Spinal cord (tissue), 10 donors: ENCODE data around the gene OGDH. TPM values are rescaled to one million over a fixed set of nuclear protein-coding genes. Genes with fewer than 3 reads are reported as not detected.

Source experiments
- DNase-seq, 6 donors: peaks; one replicate each; pipeline versions ENCODE4 v3.0.0 to v3.0.0-alpha.2; 2013 to 2015; ENCODE audit warnings: low spot score in 6 of 6, low read depth in 4 of 6
- H3K27ac ChIP-seq: one replicate; pipeline ENCODE4 v1.5.1; 2013; ENCODE audit warnings: low read depth, low read length, control low read depth
- H3K27me3 ChIP-seq: one replicate; pipeline ENCODE4 v1.6.1; 2013; ENCODE audit warnings: low read length; ENCODE audit not compliant: control insufficient read depth, insufficient read depth
- H3K36me3 ChIP-seq: one replicate; pipeline ENCODE4 v1.6.1; 2013; ENCODE audit warnings: low read length; ENCODE audit not compliant: control insufficient read depth, insufficient read depth
- H3K4me1 ChIP-seq: one replicate; pipeline ENCODE4 v1.6.1; 2013; ENCODE audit warnings: low read length; ENCODE audit not compliant: control insufficient read depth, insufficient read depth
- H3K4me3 ChIP-seq: one replicate; pipeline ENCODE4 v1.5.1; 2013; ENCODE audit warnings: low read depth, low read length, control low read depth
- H3K9me3 ChIP-seq: one replicate; pipeline ENCODE4 v1.6.1; 2013; ENCODE audit warnings: low read length; ENCODE audit not compliant: control insufficient read depth, insufficient read depth
- WGBS: methylation state at CpG from one replicate; pipeline ENCODE4 v1.1.5; 2013; ENCODE audit warnings: missing lambda C conversion rate; ENCODE audit not compliant: insufficient coverage; 5-methylcytosine and 5-hydroxymethylcytosine counted together
- polyA plus RNA-seq, 2 donors: library from polyadenylated mRNA; unstranded; fragments of 120-200 nt; gene quantifications; one replicate each; pipeline ENCODE4 v1.2.1, GENCODE V29; 2013; ENCODE audit not compliant: insufficient read length in 2 of 2
- total RNA-seq, 2 donors: library from RNA; depleted of rRNA in 1 of 2; stranded (reverse); fragments of 120-200 nt in 1 of 2; fragments of >200 nt in 1 of 2; gene quantifications; one replicate each; pipeline versions ENCODE4 v1.2.3 to v1.2.4, GENCODE V29; 2013 to 2014
- donor health status: healthy.

Gene OGDH
- total and polyA plus RNA-seq, 4 donors: 63.8 to 78.6 (median 69.3) TPM

- Histone ChIP-seq H3K27ac (no peak overlapping the region), H3K4me3 (no peak overlapping the region), H3K9me3 (no peaks in the 10 kb centered on the region), H3K27me3 (no peaks in the 10 kb centered on the region), H3K4me1 (no peaks in the 10 kb centered on the region), H3K36me3 (no peaks in the 10 kb centered on the region)
- WGBS: 91% methylated on average over 12 of the region's 23 CpGs
- DNase-seq: no peak
Observed at GRCh38 chr7:44738876-44739665, 132.6 kb downstream of the OGDH start.

- Histone ChIP-seq H3K9me3 (no peaks in the 10 kb centered on the region), H3K36me3 (no peaks in the 10 kb centered on the region), H3K4me3 (no peak overlapping the region), H3K27me3 (no peaks in the 10 kb centered on the region), H3K27ac (no peak overlapping the region), H3K4me1 (no peaks in the 10 kb centered on the region)
- 94% methylated on average over 2 of the region's 2 CpGs for WGBS
- no peak for DNase-seq
Observed at GRCh38 chr7:44740055-44740454, 133.6 kb downstream of the OGDH start.

- Histone ChIP-seq H3K36me3 (no peaks in the 10 kb centered on the region), H3K9me3 (no peaks in the 10 kb centered on the region), H3K4me3 (no peak overlapping the region), H3K4me1 (peaks cover 4% of the 10 kb centered on the region), H3K27ac (no peak overlapping the region), H3K27me3 (no peaks in the 10 kb centered on the region)
- WGBS: no CpG with 5 or more reads among the region's 1 CpG
- no peak for DNase-seq
Observed at GRCh38 chr7:44743750-44744149, 137.3 kb downstream of the OGDH start.

GRCh38 chr7:44748045-44748947 lies 141.9 kb downstream of the OGDH start, which contains the start of gene ZMIZ2:
Gene ZMIZ2, plus strand, starts transcription at chr7:44748847. Its CDS starts 7,403 bp downstream, at chr7:44756250.
- peak within 1 kb of the TSS; percentile 94 for H3K27ac ChIP-seq
- no peaks in the 10 kb centered on the region for H3K27me3 ChIP-seq
- DNase-seq: peak; percentile 69 to 97 (median 84)
- no peaks in the 10 kb centered on the region for H3K9me3 ChIP-seq
- peaks cover 24% of the 10 kb centered on the region for H3K4me1 ChIP-seq
- 0% methylated on average over 87 of the region's 92 CpGs for WGBS
- H3K36me3 ChIP-seq: peaks cover 14% of the 10 kb centered on the region
- peak within 1 kb of the TSS; percentile 83 for H3K4me3 ChIP-seq

- H3K36me3 ChIP-seq: peaks cover 17% of the 10 kb centered on the region
- WGBS: under 1% methylated on average over 60 of the region's 60 CpGs
Observed at GRCh38 chr7:44748948-44749731, 142.7 kb downstream of the OGDH start.

GRCh38 chr7:44749992-44750391 lies 143.6 kb downstream of the OGDH start:
- 100% methylated on average over 1 of the region's 2 CpGs for WGBS
- peaks cover 29% of the 10 kb centered on the region for H3K4me1 ChIP-seq
- no peaks in the 10 kb centered on the region for H3K9me3 ChIP-seq
- no peak for DNase-seq
- H3K36me3 ChIP-seq: peaks cover 18% of the 10 kb centered on the region
- H3K27me3 ChIP-seq: no peaks in the 10 kb centered on the region
- H3K4me3 ChIP-seq: no peak overlapping the region
- H3K27ac ChIP-seq: no peak overlapping the region

More at GRCh38 chr7:44748948-44749731, 142.7 kb downstream of the OGDH start:
- Histone ChIP-seq H3K9me3 (no peaks in the 10 kb centered on the region), H3K27me3 (no peaks in the 10 kb centered on the region), H3K4me3 (peak overlapping the region; percentile 83), H3K27ac (no peak overlapping the region), H3K4me1 (peaks cover 26% of the 10 kb centered on the region)
- DNase-seq: peak in 2 of 6 donors; percentile 30 to 41

GRCh38 chr7:44750424-44750823 lies 144.0 kb downstream of the OGDH start:
- Histone ChIP-seq H3K36me3 (peaks cover 21% of the 10 kb centered on the region), H3K9me3 (no peaks in the 10 kb centered on the region), H3K27me3 (no peaks in the 10 kb centered on the region), H3K27ac (no peak overlapping the region), H3K4me1 (peaks cover 34% of the 10 kb centered on the region), H3K4me3 (no peak overlapping the region)
- WGBS: 100% methylated on average over 3 of the region's 3 CpGs
- DNase-seq: no peak

GRCh38 chr7:44750921-44751571 lies 144.6 kb downstream of the OGDH start:
- 79% methylated on average over 5 of the region's 6 CpGs for WGBS
- H3K4me3 ChIP-seq: no peak overlapping the region
- peaks cover 23% of the 10 kb centered on the region for H3K36me3 ChIP-seq
- H3K9me3 ChIP-seq: no peaks in the 10 kb centered on the region
- H3K27ac ChIP-seq: no peak overlapping the region
- no peak for DNase-seq
- peaks cover 40% of the 10 kb centered on the region for H3K4me1 ChIP-seq
- no peaks in the 10 kb centered on the region for H3K27me3 ChIP-seq

GRCh38 chr7:44752822-44753221 lies 146.4 kb downstream of the OGDH start:
- no CpG with 5 or more reads among the region's 2 CpGs for WGBS
- Histone ChIP-seq H3K4me3 (no peak overlapping the region), H3K36me3 (peaks cover 41% of the 10 kb centered on the region), H3K4me1 (peaks cover 51% of the 10 kb centered on the region), H3K27me3 (no peaks in the 10 kb centered on the region), H3K27ac (no peak overlapping the region), H3K9me3 (no peaks in the 10 kb centered on the region)
- DNase-seq: no peak
